H1 (cell line): Measurements from ENCODE around the gene PANX1. TPM values are rescaled to one million over a fixed set of nuclear protein-coding genes. Genes with fewer than 3 reads are reported as not detected.

ENCODE experiments used
- CTCF ChIA-PET: fragments of 300-600 bp; sonication (Branson Sonifier 250); formaldehyde crosslinking; loops from one replicate; lab custom pipeline; 2021; ENCODE audit not compliant: partially characterized antibody; lab: Charles Lee
- POLR2A ChIA-PET: fragments of 300-600 bp; sonication (Branson Sonifier 250); formaldehyde crosslinking; loops from one replicate; lab custom pipeline; 2021; ENCODE audit warnings: inconsistent platforms; ENCODE audit not compliant: partially characterized antibody; lab: Charles Lee
- DNase-seq, 2 experiments: peaks; one replicate each; pipeline versions ENCODE4 v3.0.0 to v3.0.0-alpha.2; 2010 to 2022; ENCODE audit warnings: low spot score in 2 of 2, low read depth in 1 of 2, mixed read lengths in 1 of 2
- FAIRE-seq: peaks from 2 replicates; lab custom pipeline; 2011; peaks lifted over from hg19 to GRCh38; lab: Jason Lieb, UNC
- H2AFZ ChIP-seq: 2 replicates; pipeline ENCODE4 v1.8.1; 2012; ENCODE audit warnings: low read length, inconsistent platforms
- H2AK5ac ChIP-seq: 2 replicates; pipeline ENCODE4 v1.6.1; 2013; ENCODE audit warnings: low read depth, low read length
- H2BK120ac ChIP-seq: replicated peaks from 2 replicates; pipeline ENCODE3; 2013; ENCODE audit warnings: low read depth, low read length, inconsistent platforms
- H2BK12ac ChIP-seq: 2 replicates; pipeline ENCODE4 v1.6.1; 2013; ENCODE audit warnings: low read depth, low read length
- H2BK15ac ChIP-seq: 2 replicates; pipeline ENCODE4 v1.6.1; 2013; ENCODE audit warnings: low read length
- H2BK20ac ChIP-seq: 2 replicates; pipeline ENCODE4 v1.6.1; 2013; ENCODE audit warnings: low read length
- H2BK5ac ChIP-seq: 2 replicates; pipeline ENCODE4 v1.6.1; 2013; ENCODE audit warnings: low read depth, low read length
- H3K14ac ChIP-seq: 2 replicates; pipeline ENCODE4 v1.6.1; 2013; ENCODE audit warnings: inconsistent platforms; ENCODE audit not compliant: insufficient read length
- H3K18ac ChIP-seq: 2 replicates; pipeline ENCODE4 v1.6.1; 2013; ENCODE audit warnings: low read length; ENCODE audit errors: extremely low read depth
- H3K23ac ChIP-seq: 2 replicates; pipeline ENCODE4 v1.6.1; 2013; ENCODE audit warnings: inconsistent platforms; ENCODE audit not compliant: insufficient read length
- H3K23me2 ChIP-seq: 2 replicates; pipeline ENCODE4 v1.6.1; 2013; ENCODE audit warnings: low read depth, low read length
- H3K27ac ChIP-seq: 2 replicates; pipeline ENCODE4 v1.6.1; 2011; ENCODE audit warnings: low read depth, low read length, inconsistent platforms
- H3K27me3 ChIP-seq, 4 experiments: replicated peaks in 1 of 4; 1 replicate in 1 of 4; 2 replicates in 3 of 4; pipeline versions ENCODE4 v1.6.1 to v1.8.1; 2011 to 2013; ENCODE audit warnings: low read length in 3 of 4, mild to moderate bottlenecking in 3 of 4, inconsistent platforms in 2 of 4, mixed read lengths in 2 of 4, moderate library complexity in 1 of 4; ENCODE audit not compliant: control insufficient read depth in 3 of 4, insufficient read depth in 3 of 4; ENCODE audit errors: extremely low read depth in 1 of 4
- H3K36me3 ChIP-seq, 4 experiments: 2 replicates each; pipeline versions ENCODE4 v1.6.1 to v1.8.1; 2011 to 2013; ENCODE audit warnings: mild to moderate bottlenecking in 4 of 4, low read length in 3 of 4, moderate library complexity in 2 of 4, control low read depth in 1 of 4, inconsistent platforms in 1 of 4; ENCODE audit not compliant: insufficient read depth in 4 of 4, control insufficient read depth in 2 of 4
- H3K4ac ChIP-seq: replicated peaks from 2 replicates; pipeline ENCODE3; 2013; ENCODE audit warnings: low read length, low read depth, mixed read lengths, inconsistent platforms; ENCODE audit not compliant: insufficient read length
- H3K4me1 ChIP-seq, 4 experiments: replicated peaks in 1 of 4; 1 replicate in 1 of 4; 2 replicates in 3 of 4; pipeline versions ENCODE4 v1.6.1 to v1.8.1; 2011 to 2013; ENCODE audit warnings: low read length in 3 of 4, inconsistent platforms in 2 of 4, mixed read lengths in 1 of 4; ENCODE audit not compliant: insufficient read depth in 4 of 4, control insufficient read depth in 3 of 4
- H3K4me2 ChIP-seq, 2 experiments: 2 replicates each; pipeline versions ENCODE4 v1.6.1 to v1.8.1; 2011 to 2013; ENCODE audit warnings: low read depth in 2 of 2, low read length in 2 of 2, control low read depth in 1 of 2, inconsistent platforms in 1 of 2, mild to moderate bottlenecking in 1 of 2; ENCODE audit not compliant: insufficient read depth in 1 of 2
- H3K4me3 ChIP-seq, 4 experiments: fragments of 200-600, 300-600 bp in 1 of 4; sonication (generic), shearing (Covaris generic), sonication (Bioruptor Twin) in 1 of 4; 2 replicates each; pipeline versions ENCODE4 v1.5.1 to v1.8.1; 2011 to 2016; ENCODE audit warnings: low read length in 4 of 4, low read depth in 3 of 4, control low read depth in 2 of 4, inconsistent platforms in 2 of 4, mild to moderate bottlenecking in 2 of 4, mixed read lengths in 1 of 4, moderate library complexity in 1 of 4; ENCODE audit not compliant: insufficient read depth in 2 of 4; ENCODE audit errors: extremely low read depth in 1 of 4
- H3K56ac ChIP-seq: replicated peaks from 2 replicates; pipeline ENCODE3; 2013; ENCODE audit warnings: low read depth, mild to moderate bottlenecking, mixed read lengths, low read length, inconsistent platforms; ENCODE audit not compliant: insufficient read length
- H3K79me1 ChIP-seq: 2 replicates; pipeline ENCODE4 v1.6.1; 2013; ENCODE audit warnings: low read depth, low read length, control low read depth
- H3K79me2 ChIP-seq, 2 experiments: 2 replicates each; pipeline versions ENCODE4 v1.6.1 to v1.8.1; 2012 to 2013; ENCODE audit warnings: low read length in 2 of 2, mild to moderate bottlenecking in 2 of 2, inconsistent platforms in 1 of 2; ENCODE audit not compliant: insufficient read depth in 2 of 2, control insufficient read depth in 1 of 2
- H3K9ac ChIP-seq, 4 experiments: replicated peaks in 1 of 4; 1 replicate in 1 of 4; 2 replicates in 3 of 4; pipeline versions ENCODE4 v1.6.1 to v1.8.1; 2011 to 2013; ENCODE audit warnings: low read depth in 3 of 4, low read length in 3 of 4, control low read depth in 2 of 4, mild to moderate bottlenecking in 2 of 4, moderate library complexity in 2 of 4, inconsistent platforms in 1 of 4; ENCODE audit errors: extremely low read depth in 1 of 4
- H3K9me3 ChIP-seq, 2 experiments: 2 replicates each; pipeline versions ENCODE4 v1.6.1 to v1.8.1; 2012 to 2013; ENCODE audit warnings: mild to moderate bottlenecking in 2 of 2, moderate library complexity in 2 of 2, control low read depth in 1 of 2, inconsistent platforms in 1 of 2, low read depth in 1 of 2, low read length in 1 of 2, mixed read lengths in 1 of 2; ENCODE audit not compliant: insufficient read depth in 2 of 2
- H4K20me1 ChIP-seq, 2 experiments: replicated peaks in 1 of 2; 2 replicates each; pipeline versions ENCODE3 to v1.8.1; 2011 to 2013; ENCODE audit warnings: inconsistent platforms in 2 of 2, low read length in 2 of 2, mild to moderate bottlenecking in 1 of 2; ENCODE audit not compliant: insufficient read depth in 2 of 2, control insufficient read depth in 1 of 2
- H4K5ac ChIP-seq: 2 replicates; pipeline ENCODE4 v1.6.1; 2013; ENCODE audit warnings: low read length, low read depth, mixed read lengths, inconsistent platforms; ENCODE audit not compliant: insufficient read length
- H4K8ac ChIP-seq: 2 replicates; pipeline ENCODE4 v1.8.0; 2013; ENCODE audit warnings: mild to moderate bottlenecking, moderate library complexity, low read length, inconsistent platforms; ENCODE audit not compliant: insufficient read depth; ENCODE audit errors: extremely low read depth
- H4K91ac ChIP-seq: replicated peaks from 2 replicates; pipeline ENCODE3; 2013; ENCODE audit warnings: low read length, mixed read lengths, inconsistent platforms; ENCODE audit not compliant: insufficient read length
- CBX5 ChIP-seq: fragments of 300-800, 300-1000 bp; sonication (generic); IDR thresholded peaks from 2 replicates; pipeline ENCODE4 v1.7.1; 2016; ENCODE audit warnings: antibody characterized with exemption, low read length, low read depth
- EZH2 ChIP-seq: fragments of 200-600 bp; sonication (generic); IDR thresholded peaks from 2 replicates; pipeline ENCODE4 v1.7.1; 2012; ENCODE audit warnings: low read depth, mild to moderate bottlenecking, moderate library complexity, low read length, inconsistent platforms; ENCODE audit not compliant: severe bottlenecking
- HDAC2 ChIP-seq, 2 experiments: fragments of 300-600 bp in 1 of 2; sonication (generic) in 1 of 2; IDR thresholded peaks; 2 replicates each; pipeline ENCODE4 v1.6.1; 2011 to 2012; ENCODE audit warnings: low read depth in 2 of 2, low read length in 2 of 2, mild to moderate bottlenecking in 2 of 2, moderate library complexity in 2 of 2, borderline replicate concordance in 1 of 2, inconsistent platforms in 1 of 2
- JUND ChIP-seq: IDR thresholded peaks from 2 replicates; pipeline ENCODE4 v1.6.1; 2011; ENCODE audit warnings: mild to moderate bottlenecking, improper control_type of control experiment, low read length
- KDM4A ChIP-seq: IDR thresholded peaks from one replicate; pipeline ENCODE4 v1.7.1; 2012; ENCODE audit warnings: low read depth, mild to moderate bottlenecking, moderate library complexity, low read length, inconsistent platforms; ENCODE audit not compliant: severe bottlenecking
- KDM5A ChIP-seq: fragments of 200-600 bp; IDR thresholded peaks from 2 replicates; pipeline ENCODE4 v1.7.1; 2012; ENCODE audit warnings: mild to moderate bottlenecking, low read length, inconsistent platforms, mixed read lengths
- RFX5 ChIP-seq: IDR thresholded peaks from 2 replicates; pipeline ENCODE4 v1.6.1; 2011; ENCODE audit warnings: low read depth, low read length, improper control_type of control experiment, borderline replicate concordance
- RNF2 ChIP-seq: fragments of 200-900, 300-1000 bp; sonication (generic); IDR thresholded peaks from 2 replicates; pipeline ENCODE4 v1.7.1; 2016; ENCODE audit warnings: borderline replicate concordance, low read depth, mild to moderate bottlenecking, antibody characterized with exemption, low read length; ENCODE audit not compliant: poor library complexity, severe bottlenecking; ENCODE audit errors: missing control alignments
- RXRA ChIP-seq: IDR thresholded peaks from 2 replicates; pipeline ENCODE4 v1.6.1; 2011; ENCODE audit warnings: low read depth, mild to moderate bottlenecking, low read length, moderate library complexity; ENCODE audit not compliant: insufficient read depth
- SP1 ChIP-seq: IDR thresholded peaks from 2 replicates; pipeline ENCODE4 v1.6.1; 2011; ENCODE audit warnings: low read depth, low read length
- YY1 ChIP-seq: IDR thresholded peaks from 2 replicates; pipeline ENCODE4 v1.6.1; 2011; ENCODE audit warnings: low read depth, mild to moderate bottlenecking, low read length
- WGBS, 2 experiments: shearing (Covaris generic) in 1 of 2; methylation state at CpG; one replicate each; pipeline versions ENCODE4 v1.1.6 to v1.1.7; 2013 to 2015; ENCODE audit warnings: low lambda C conversion rate in 2 of 2, mixed read lengths in 2 of 2, inconsistent platforms in 1 of 2, low coverage in 1 of 2, missing lambda C conversion rate in 1 of 2; ENCODE audit not compliant: insufficient replicate concordance in 2 of 2, insufficient coverage in 1 of 2, insufficient read length in 1 of 2; ENCODE audit errors: extremely low coverage in 1 of 2, missing lambda C conversion rate in 1 of 2; 5-methylcytosine and 5-hydroxymethylcytosine counted together
- polyA plus RNA-seq, 7 experiments: library from polyadenylated mRNA; depleted of rRNA in 3 of 7; stranded (reverse) in 5 of 7; unstranded in 2 of 7; fragments of >200 nt in 5 of 7; fragments of 200-250 nt in 2 of 7; gene quantifications; 1 replicate in 5 of 7; 2 replicates in 1 of 7; 4 replicates in 1 of 7; pipeline versions ENCODE4 v1.2.1 to v1.2.3, GENCODE V29; 2011 to 2013; ENCODE audit warnings: missing spikeins in 2 of 7, mixed read lengths in 2 of 7
- total RNA-seq: library from RNA; stranded (reverse); fragmentation: NEBNext Ultra II Directional; extraction: Animal tissue kit (Norgen Biotek cat#: 25700); gene quantifications from 2 replicates; pipeline ENCODE4 v1.2.1, GENCODE V29; 2021
- TF ChIP-seq, protein P1 (sequence below): IDR thresholded peaks from 2 replicates; pipeline ENCODE4 v1.6.1; 2012; ENCODE audit warnings: inconsistent platforms

PANX1 gene
- total and polyA plus RNA-seq, 2 of the 8 experiments (the other 6 are each of a cell fraction or from before 2014, with no cell fraction given): 15.9 to 35.2 TPM

DNA sequence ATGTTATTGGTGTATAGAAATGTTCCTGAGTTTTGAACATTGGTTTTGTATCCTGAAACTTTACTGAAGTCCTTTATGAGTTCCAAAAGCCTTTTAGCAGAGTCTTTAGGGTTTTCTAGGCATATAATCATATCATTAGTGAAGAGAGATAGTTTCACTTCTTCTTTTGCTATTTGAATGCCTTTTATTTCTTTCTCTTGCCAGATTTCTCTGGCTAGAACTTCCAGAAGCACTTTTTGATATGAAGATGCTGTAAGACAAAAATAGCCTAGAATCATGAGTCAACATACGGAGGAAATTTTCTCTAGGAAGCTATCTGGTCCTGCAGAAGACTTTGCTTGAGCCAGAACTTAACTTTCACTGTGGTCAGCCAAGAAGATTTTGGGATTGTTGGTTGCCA is 89.1 kb downstream of the PANX1 start:
- Histone ChIP-seq H3K36me3 (no peaks in the 10 kb centered on the region), H3K4me2 (no peak overlapping the region), H3K9ac (no peak overlapping the region), H4K5ac (no peak overlapping the region), H3K56ac (no peak overlapping the region), H2BK12ac (no peak overlapping the region), H4K8ac (no peak overlapping the region), H2AFZ (no peak overlapping the region), H3K14ac (no peak overlapping the region), H3K9me3 (peaks cover 7 to 14% of the 10 kb centered on the region in 2 experiments; a peak in 2 of 4 replicates), H3K27ac (no peak overlapping the region), H3K4ac (no peak overlapping the region), H3K79me1 (no peaks in the 10 kb centered on the region), H2AK5ac (no peak overlapping the region), H2BK20ac (no peak overlapping the region), H4K91ac (no peak overlapping the region), H3K18ac (no peak overlapping the region), H3K23ac (no peak overlapping the region), H3K4me1 (no peaks in the 10 kb centered on the region), H2BK120ac (no peak overlapping the region), H2BK5ac (no peak overlapping the region), H4K20me1 (no peaks in the 10 kb centered on the region), H3K4me3 (no peak overlapping the region), H2BK15ac (no peak overlapping the region), H3K79me2 (no peaks in the 10 kb centered on the region), H3K23me2 (no peaks in the 10 kb centered on the region), H3K27me3 (peaks cover 0 to 1% (median 0%) of the 10 kb centered on the region in 4 experiments; a peak in 1 of 7 replicates)
- WGBS, 2 experiments: 82% methylated on average over 1 of the region's 1 CpG; no CpG with 5 or more reads in 1 of the 2 experiments
- DNase-seq (no peak), FAIRE-seq (no peak)
- ChIA-PET CTCF (no interaction called here), POLR2A (no interaction called here)
- no peak for TF ChIP-seq JUND
- no peak for TF ChIP-seq EZH2
- TF ChIP-seq, protein P1, sequence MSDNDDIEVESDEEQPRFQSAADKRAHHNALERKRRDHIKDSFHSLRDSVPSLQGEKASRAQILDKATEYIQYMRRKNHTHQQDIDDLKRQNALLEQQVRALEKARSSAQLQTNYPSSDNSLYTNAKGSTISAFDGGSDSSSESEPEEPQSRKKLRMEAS: no peak
- no peak for TF ChIP-seq KDM4A
- TF ChIP-seq SP1: no peak
- TF ChIP-seq RFX5: no peak
- no peak for TF ChIP-seq RNF2
- no peak for TF ChIP-seq KDM5A
- no peak for TF ChIP-seq RXRA
- TF ChIP-seq YY1: no peak
- TF ChIP-seq CBX5: no peak
- TF ChIP-seq HDAC2 (IDR thresholded peaks at IDR 0.05; ENCODE audit: borderline replicate concordance in 1 of 2, low read depth in 2 of 2, low read length in 2 of 2): no peak
